HG03520 (cell line): ENCODE measurements around the gene PRMT7.

ENCODE experiments used
- ATAC-seq: cut with Tn5 transposase; IDR thresholded peaks from one replicate; pipeline ENCODE4 v1.9.1; 2021; ENCODE audit warnings: mild to moderate bottlenecking, moderate library complexity; ENCODE audit not compliant: unreplicated experiment

PRMT7 gene

DNA sequence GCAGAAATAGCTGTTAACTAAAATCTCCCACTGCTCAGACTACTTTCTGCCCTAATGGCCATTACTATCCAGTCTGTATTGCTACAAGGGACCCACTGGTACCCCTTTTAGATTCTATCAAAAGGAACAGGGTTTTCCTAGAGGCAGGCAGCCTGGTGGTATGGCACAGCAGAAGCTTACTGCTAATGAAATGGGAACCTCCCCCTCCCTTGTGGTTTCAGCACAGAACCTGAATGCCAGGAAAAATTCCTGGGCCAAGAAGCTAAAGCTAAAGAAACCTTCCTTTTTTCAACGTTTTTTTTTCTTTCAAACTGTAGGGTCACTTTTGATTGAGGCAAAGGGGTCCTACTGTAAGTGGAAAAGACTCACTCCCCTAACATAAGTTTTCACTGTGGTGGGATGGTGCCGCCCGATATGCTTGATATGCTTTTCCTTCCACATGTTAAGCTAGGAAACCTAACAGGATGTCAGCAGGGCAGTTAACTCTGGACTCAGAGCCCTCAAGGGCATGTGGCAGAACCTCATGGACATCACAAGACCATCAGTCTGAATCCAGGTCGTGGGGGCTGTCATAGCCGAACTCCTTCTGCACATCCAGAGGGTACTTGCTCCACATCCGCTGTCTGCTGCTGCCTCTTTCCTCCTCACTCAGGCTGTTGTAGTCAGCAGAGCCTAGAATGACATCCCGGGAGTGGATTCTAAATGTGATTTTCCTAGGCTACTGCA lies 9.9 kb upstream of the PRMT7 start:
- ATAC-seq, result no peak

DNA sequence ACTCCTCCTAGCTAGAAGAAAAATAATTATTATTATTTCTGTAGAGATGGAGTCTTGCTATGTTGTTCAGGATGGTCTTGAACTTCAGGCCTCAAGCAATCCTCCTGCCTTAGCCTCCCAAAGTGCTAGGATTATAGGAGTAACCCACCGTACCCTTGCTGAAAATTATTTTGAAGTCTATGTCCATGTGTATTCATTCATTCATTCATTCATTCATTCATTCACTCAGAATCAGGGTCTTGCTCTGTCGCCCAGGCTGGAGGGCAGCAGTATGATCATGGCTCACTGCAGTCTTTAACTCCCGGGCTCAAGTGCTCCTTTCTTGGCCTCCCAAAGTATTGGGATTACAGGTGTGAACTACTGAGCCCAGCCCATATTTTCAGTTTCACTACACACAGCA lies 4.2 kb upstream of the PRMT7 start:
- ATAC-seq, result no peak

DNA sequence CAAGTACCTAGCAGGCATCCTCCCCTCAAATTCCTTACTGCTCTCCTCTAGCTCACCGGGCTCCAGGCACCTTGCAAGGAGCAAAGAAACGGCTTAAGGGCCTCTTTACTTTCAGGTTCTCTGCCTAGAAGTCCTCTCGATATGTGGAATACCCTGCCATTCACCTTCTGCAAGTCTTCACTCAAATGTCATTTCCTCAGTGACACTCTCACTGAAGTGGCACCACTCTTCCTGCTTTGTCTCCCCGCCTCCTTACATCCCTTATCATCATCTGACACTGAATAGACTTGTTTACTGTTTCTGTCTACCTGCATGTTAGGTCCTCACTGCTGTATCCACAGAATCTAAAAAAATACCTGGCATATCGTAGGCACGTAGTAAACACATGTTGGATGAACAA lies 1.0 kb upstream of the PRMT7 start:
- no peak for ATAC-seq

DNA sequence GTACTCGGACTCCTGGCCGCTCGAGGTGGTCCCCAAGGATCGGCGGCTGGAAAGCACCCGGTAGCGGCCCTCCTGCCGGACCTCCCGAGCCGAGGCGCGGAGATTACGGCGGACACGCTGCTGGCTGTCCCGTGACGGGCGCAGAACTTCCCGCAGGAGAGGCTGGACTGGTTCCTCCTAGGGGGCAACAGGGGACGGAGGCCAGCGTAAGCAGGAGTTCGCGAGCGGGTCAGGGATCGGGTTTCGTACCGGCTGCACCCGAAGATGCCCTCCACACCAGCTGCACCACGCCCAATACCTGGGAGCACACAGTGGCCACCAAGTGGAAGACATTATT lies 414 bp upstream of the PRMT7 start:
- ATAC-seq, result no peak

DNA sequence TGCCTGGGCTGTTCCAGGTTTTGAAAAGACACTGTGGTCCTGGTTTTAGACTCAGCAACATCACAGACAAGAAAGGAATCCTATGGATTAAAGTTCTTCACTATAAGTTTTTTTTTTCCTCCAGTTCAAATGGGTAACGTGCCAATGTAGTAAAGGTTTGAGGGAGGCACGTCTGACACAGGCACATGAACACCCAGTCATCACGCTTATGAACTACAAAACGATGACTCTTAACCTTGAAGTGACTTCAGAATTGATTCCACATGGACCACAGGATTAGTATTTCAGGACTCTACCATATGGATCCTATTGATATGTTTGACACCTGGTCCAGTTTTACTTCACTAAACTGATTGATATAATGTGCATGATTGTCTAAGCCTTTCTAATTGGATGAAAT lies 2.3 kb downstream of the PRMT7 start:
- no peak for ATAC-seq

DNA sequence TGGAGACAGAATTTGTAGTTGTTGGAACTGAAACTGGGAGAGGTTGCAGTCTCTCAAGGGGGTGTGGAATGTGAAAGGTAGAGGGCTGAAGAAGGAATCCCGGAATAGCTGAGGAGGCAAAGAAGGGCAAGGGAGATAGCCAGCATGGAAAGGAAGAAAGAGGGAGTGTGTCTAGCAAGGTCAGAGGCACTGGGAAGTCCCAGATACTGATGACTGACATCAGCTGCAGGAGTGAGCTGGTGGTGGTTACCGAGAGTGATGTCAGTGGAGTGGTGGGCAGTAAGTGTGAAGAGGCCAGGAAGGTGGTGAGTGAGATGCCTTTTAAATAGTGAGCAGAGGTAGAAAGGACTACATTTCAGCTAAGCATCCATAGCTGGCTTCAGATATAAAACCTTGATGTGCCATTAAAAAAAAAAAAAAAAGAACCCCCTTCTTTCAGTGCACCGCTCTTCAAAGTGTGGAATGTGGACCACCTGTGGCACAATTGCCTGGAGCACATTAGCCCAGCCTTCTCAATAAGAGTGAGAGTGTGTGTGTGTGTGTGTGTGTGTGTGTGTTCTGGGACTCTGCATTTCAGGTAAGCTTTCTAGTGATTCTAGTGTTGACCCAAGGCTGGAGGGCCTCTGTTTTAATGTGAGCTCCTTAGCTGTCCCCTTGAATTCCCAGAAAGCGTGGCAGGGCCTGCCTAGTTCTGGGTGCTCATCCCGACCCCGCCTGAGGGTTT lies 8.5 kb downstream of the PRMT7 start:
- no peak for ATAC-seq

DNA sequence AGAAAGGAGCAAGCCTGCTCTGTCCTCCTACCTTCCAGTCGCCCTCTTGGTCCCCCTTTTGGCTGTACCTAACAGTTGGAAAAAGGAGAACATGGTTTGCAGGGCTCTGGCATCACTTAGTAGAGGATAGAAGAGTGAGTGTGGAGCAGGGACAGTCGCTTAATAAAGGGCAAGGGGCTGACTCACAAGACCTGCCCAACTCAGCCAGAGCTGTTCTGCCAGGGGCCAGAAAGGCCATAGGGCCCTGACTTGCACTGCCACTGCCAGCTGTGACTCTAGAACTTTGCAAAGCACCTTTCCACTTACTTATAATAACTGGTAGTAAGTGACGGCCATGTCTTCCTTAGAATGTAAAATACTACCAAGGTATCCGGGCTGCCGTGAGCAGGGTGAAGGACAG lies 13.5 kb downstream of the PRMT7 start:
- no peak for ATAC-seq

DNA sequence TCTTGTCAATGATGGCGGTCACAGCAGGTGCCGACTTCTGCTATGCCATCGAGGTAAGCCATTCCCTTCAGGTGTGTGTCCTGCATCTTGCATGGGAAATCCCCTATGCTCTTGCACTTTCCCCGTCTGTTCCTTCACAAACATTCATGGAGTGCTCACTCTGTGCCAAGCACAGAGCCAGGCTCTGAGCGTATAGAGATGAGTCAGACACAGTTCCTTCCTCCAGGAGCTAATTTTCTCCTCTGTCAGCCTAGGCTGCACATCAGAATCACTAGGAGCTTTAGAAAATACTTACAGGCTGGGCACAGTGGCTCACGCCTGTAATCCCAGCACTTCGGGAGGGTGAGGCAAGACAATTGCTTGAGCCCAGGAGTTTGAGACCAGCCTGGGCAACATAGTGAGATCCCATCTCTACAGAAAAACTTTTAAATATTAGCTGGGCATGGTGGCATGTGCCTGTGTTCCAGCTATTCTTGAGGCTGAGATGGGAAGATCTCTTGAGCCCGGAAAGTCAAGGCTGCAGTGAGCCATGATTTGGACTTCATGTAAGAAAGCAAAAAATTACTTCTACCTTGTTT lies 14.1 kb downstream of the PRMT7 start:
- no peak for ATAC-seq

DNA sequence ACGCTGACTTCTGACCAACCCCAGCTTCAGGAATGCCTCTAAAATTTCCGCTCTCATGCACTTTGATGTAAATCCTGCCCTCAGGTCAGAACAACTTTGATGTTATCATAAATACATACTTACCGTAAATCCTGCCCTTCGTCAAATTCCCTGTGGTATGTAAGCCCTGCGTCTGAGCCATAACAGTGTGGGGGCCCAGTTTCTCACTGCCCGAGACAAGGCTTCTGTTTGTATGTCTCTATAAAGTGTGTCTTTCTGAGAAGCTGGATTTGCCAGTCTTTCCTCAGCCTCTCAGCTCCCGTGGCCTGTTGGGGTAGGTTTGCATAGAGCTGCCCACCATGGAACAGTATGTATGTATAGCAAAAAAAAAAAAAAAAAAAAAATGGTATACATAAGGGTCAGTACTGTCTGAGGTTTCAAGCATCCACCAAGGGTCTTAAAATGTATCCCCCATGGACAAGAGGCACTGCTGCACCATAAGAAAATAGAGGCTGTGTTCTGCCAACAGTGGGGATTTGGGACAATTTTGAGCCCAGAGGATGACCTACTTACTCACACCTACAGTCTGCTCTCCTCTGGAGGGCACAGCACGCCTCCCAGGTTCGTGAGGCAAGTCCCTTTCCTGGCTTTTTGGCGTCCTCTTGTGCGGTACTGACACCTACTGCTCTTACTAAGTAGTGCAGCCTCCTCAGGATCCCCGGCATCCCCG lies 17.5 kb downstream of the PRMT7 start:
- ATAC-seq, result peak; percentile 67

DNA sequence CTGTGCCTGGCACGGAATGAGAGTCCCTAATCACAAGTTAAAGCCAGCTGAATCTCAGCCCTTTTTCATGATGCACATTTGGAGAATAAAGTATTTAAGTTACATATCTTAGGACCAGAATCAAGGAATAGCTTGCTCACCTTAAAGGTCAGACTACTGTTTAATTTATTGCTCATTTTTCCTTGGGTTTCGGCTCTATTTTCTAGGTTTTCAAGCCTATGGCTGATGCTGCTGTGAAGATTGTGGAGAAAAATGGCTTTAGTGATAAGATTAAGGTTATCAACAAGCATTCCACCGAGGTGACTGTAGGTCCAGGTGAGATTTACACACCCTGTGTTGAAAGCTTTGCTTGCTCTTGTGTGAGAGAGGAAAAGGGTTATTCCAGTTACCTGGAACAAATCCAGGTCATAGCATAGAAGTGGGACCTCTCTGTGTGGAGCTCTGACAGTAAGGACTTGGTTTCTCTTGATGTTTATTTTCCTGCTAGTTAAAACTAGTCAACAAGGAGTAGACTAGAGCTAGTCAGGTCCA lies 18.1 kb downstream of the PRMT7 start:
- no peak for ATAC-seq

DNA sequence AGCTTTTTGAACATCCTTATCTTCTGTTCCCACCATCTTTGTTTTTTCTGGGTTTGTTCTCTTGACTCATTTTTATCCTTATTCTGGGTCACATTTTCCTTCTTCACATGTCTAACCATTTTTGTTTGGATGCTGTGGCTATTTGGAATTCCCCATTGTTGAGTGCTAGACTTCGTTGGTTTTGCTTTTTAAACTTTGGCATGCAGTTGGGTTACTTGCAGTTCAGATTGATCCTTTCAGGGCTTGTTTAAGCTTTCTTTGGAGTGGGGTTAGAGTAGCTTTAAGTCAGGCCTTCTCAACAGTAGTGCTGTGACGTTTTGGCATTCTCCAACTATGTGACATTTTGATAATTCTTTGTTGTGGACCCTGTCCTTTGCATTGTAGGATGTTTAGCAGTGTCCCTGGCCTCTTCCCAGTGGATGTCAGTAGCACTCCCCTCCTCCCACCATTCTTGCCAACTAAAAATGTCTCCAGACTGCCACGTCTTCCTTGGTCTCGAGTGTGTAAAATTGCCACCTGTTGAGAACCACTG lies 21.1 kb downstream of the PRMT7 start:
- no peak for ATAC-seq

DNA sequence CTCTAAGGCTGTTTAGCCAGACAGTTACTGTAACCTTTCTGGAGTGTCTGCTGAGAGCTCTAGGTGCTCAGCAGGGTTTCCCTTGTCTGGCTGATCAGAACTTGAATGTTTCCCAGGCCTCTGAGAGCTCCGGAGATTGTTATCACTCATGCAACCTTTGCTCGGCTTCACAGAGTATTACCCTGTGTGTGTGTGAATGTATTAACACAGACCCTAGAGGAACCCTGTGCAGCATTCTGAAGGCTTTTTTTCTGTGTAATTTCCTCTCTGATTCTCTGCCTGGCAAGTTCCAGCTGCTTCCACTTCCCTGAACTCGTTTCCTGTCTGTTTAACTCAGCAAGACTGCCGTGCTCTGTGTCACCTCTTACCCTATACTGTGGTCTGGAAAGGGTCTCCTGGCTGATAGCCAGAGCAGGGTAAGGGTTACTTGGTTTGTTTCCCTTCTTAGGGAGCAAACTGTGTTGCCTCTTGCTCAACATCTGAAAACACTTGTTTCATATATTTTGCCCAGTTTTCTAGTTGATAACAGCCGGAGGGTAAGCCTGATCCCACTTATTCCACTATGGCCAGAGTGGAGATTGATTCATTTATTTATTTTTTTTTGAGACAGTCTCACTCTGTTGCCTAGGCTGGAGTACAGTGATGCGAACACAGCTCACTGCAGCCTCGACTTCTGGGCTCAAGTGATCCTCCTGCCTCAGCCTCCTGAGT lies 21.7 kb downstream of the PRMT7 start:
- no peak for ATAC-seq

DNA sequence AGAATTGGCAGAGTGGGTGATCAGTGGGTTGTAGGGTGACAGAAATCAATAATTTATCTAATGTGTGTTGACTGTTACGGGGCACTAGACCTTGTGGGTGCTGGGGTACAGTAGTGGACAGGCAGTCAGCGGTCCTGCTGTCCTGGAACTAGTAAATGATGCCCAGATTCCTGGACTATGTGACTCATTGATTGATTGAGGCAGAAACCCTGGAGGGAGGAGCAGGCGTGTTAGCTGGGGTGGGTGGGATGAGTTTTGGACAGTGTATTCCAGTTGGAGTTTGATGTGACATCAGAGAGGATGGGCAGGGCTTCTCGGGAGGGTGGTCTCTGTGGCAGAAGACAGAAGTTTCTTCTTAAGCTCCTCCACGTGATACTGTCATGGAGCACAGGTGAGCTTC lies 24.4 kb downstream of the PRMT7 start:
- ATAC-seq, result no peak

DNA sequence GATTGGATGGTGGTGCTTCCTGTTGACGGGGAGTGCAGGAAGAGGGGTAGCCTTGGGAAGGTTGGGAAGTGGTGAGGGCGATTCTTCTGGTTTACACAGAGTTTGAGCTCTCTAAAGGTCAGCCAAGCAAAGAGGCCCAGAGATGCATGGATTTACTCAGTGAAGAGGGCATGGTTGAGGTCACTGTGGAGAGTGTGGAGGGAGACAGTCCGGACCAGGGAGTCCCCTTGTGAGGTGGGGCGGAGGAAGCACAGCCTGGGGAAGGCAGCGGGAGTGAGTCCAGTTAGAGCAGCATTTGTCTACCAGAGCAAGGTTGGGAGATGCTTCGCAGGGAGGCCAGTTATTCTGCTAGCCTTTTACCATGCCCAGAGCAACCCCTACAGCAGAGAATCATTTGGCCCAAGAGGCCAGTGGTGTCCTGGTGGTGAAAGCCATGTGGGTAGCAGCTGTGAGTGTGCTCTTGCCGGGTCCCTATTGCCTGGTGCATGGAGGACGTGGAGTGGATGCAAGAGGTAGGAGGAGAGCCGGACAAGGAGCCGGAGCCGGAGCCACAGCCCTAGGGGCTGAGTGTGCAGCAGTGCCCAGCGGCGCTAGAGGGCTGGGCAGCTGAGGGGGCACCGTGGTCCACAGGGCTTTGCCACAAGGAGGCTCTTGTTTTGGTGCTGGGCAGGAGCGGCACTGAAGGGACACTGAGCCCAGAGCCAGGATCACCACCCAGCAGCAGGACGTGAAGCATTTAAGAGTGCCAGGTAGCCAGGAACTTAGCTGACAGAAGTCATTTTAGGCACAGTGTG lies 27.7 kb downstream of the PRMT7 start:
- ATAC-seq, result no peak

DNA sequence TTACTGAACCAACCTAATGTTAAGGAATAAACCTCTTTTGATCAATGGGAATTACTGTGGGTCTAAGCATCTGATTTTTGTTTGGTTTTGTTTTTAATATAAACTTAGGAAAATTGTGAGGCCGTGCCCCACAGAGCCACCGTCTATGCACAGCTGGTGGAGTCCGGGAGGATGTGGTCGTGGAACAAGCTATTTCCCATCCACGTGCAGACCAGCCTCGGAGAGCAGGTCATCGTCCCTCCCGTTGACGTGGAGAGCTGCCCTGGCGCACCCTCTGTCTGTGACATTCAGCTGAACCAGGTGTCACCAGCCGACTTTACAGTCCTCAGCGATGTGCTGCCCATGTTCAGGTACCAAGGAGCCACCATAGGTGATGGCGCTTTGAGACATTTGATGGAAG lies 28.4 kb downstream of the PRMT7 start:
- no peak for ATAC-seq

DNA sequence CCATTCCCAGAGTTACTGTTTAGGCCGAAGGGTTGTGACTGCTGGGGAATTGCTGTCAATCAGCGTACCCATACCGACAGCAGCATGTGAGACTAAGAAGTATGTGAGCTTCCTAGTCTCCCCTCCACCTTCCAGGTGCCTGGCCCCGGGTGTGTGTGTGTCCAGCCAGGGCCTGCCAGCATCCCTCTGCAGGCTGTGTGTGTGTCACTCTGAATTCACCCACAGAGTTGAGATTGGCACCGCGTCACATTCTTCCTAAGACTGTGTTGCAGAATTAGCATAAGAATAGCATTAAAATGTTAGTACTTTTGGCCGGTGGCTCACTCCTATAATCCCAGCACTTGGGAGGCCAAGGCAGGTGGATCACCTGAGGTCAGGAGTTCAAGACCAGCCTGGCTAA lies 31.8 kb downstream of the PRMT7 start:
- no peak for ATAC-seq

DNA sequence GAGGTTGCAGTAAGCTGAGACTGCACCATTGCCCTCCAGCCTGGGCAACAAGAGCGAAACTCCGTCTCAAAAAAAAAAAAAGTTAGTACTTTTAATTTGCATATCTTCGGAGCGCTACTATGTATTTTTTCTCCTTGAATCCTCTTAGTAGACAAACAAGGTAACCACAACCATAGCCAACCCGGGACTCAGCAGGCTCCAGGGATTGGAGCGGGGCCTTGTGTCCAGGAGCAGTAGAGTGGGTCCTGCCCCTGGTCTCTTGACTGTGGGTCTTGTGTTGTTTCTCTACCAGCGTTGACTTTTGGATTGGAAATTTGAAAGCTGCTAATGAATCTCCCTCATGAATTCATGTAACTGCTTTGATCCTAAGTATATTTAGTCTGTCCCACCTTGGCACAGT lies 32.3 kb downstream of the PRMT7 start:
- ATAC-seq, result no peak

DNA sequence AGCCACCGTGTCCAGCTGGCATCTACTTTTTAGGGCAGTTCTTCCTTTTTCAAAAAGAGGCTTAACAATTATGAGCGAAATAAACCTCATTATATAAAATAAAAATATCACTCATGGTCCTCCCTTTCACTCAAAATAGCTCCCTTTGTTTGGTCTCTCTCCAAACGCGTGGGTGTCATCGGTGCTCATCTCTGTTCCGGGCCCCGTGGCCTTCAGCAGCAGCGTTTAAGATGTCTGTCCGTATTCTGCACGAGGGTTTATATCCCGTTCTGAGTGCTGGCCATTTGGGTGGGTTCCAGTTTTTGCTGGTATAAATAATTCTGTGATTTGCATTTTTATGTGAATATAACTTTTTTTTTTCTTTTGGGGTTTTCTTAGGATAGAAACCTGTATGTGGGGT lies 33.4 kb downstream of the PRMT7 start:
- ATAC-seq, result no peak

DNA sequence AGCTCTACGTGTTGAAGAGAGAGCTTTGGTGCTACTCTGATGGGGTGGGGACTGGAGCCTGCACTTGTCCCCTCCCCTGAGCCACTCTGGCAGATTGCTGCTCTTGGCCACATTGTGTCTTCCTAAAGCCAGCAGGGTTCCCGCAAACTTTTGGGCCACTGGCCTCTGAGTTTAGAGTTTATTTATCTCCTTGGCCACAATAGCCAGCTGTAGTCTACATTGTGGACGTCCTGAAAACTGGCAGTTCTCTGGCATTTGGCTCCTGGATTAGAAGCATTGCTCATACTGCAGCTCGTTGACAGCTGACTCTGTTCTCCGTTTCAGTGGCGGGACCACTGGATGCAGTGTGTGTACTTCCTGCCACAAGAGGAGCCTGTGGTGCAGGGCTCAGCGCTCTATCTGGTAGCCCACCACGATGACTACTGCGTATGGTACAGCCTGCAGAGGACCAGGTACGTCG lies 34.6 kb downstream of the PRMT7 start:
- ATAC-seq, result no peak
